Measurements from ENCODE around the gene VAV2. TPM values are rescaled to one million over a fixed set of nuclear protein-coding genes. Genes with fewer than 3 reads are reported as not detected.

Gene VAV2
- total and polyA plus RNA-seq, 9 of the 15 experiments (the other 6 are each of a cell fraction or from before 2014, with no cell fraction given), result 0.01 to 2.7 (median 1.0) TPM; not detected in 1

DNA sequence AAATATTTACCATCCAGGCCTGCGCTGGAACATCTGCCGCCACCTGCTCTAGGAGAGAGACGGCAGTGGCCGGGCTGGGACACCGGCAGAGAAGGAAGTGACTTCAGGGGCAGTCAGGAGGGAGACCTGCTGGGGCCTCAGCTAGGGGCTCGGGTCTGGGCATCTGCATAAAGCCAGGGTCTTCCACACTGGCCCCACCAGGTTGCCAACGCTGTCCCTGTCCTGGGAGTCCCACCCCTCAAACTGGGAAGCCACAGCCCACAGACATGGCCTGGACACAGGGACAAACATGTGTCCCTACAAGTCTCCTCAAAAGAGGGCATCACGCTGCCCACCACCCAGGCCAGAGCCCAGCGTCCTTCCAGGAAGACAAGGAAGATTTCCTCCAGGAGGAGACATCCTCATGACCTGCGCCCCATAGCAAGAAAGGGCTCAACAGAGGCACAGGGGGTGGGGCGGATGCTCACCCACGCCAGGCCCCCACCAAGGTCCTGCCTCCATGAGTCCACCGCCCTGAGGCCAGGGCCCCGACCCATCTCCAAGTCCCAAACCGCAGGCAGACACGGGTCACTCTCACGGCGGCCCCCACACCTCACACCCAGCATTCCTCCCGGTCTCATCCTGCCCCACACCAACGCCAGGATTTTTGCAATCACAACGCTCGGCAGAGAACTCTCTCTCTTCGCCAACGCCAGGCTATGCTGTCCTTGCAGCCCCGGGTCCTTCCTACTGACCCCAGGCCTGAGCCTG, 9.0 kb downstream of the VAV2 start:
- 7% methylated on average over 24 of the region's 25 CpGs for WGBS (ENCODE audit: insufficient coverage, low coverage, missing lambda C conversion rate)
- no peaks in the 10 kb centered on the region for H3K79me2 ChIP-seq (ENCODE audit: control insufficient read depth, insufficient read depth, low read length)
- no peak overlapping the region for H2AFZ ChIP-seq (ENCODE audit: low read depth, low read length)
- in situ Hi-C loops (cut with MboI) (no loop called here), intact Hi-C loops (cut with micrococcal nuclease) (no loop called here)
- H3K9me3 ChIP-seq (replicated peaks; ENCODE audit: control insufficient read depth, insufficient read depth, low read depth, low read length), result no peaks in the 10 kb centered on the region
- H3K9ac ChIP-seq (ENCODE audit: insufficient read depth in 1 of 2, low read depth in 2 of 2, low read length in 2 of 2), result no peak overlapping the region; a peak in 1 of 4 replicates
- FAIRE-seq (no peak), ATAC-seq (no peak), DNase-seq (ENCODE audit: extremely low read depth in 1 of 4, low spot score in 3 of 4) (no peak)
- peaks cover 0 to 12% of the 10 kb centered on the region in 2 experiments; a peak in 2 of 5 replicates for H3K4me1 ChIP-seq (replicated peaks in 1 of 2; ENCODE audit: control insufficient read depth in 2 of 2, insufficient read depth in 2 of 2, low read length in 2 of 2)
- H3K36me3 ChIP-seq (ENCODE audit: control insufficient read depth, insufficient read depth, low read length), result no peaks in the 10 kb centered on the region
- no TSS peak for BruUV-seq (replicated peaks)
- POLR2A ChIA-PET, result no interaction called here
- H3K27ac ChIP-seq (ENCODE audit: extremely low read depth, low read depth, low read length), result no peak overlapping the region
- CTCF ChIA-PET (ENCODE audit: low intra/inter-chr PET ratio), result no interaction called here
- H3K4me3 ChIP-seq, result no peak overlapping the region
- peaks cover 2% of the 10 kb centered on the region for H3K9me1 ChIP-seq (ENCODE audit: control insufficient read depth, insufficient read depth, low read length)
- peaks cover 38% of the 10 kb centered on the region for H4K20me1 ChIP-seq (replicated peaks; ENCODE audit: control insufficient read depth, insufficient read depth, low read length)
- H3K27me3 ChIP-seq (ENCODE audit: control insufficient read depth in 2 of 2, insufficient read depth in 2 of 2, low read length in 2 of 2), result peaks cover 19 to 77% of the 10 kb centered on the region in 2 experiments
- H3K4me2 ChIP-seq (ENCODE audit: insufficient read depth, low read length), result no peak overlapping the region
- TF ChIP-seq, protein P1, sequence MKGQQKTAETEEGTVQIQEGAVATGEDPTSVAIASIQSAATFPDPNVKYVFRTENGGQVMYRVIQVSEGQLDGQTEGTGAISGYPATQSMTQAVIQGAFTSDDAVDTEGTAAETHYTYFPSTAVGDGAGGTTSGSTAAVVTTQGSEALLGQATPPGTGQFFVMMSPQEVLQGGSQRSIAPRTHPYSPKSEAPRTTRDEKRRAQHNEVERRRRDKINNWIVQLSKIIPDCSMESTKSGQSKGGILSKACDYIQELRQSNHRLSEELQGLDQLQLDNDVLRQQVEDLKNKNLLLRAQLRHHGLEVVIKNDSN (CRISPR knock-in tag; IDR thresholded peaks at IDR 0.05), result no peak
- TF ChIP-seq, protein P2, sequence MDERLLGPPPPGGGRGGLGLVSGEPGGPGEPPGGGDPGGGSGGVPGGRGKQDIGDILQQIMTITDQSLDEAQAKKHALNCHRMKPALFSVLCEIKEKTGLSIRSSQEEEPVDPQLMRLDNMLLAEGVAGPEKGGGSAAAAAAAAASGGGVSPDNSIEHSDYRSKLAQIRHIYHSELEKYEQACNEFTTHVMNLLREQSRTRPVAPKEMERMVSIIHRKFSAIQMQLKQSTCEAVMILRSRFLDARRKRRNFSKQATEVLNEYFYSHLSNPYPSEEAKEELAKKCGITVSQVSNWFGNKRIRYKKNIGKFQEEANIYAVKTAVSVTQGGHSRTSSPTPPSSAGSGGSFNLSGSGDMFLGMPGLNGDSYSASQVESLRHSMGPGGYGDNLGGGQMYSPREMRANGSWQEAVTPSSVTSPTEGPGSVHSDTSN (CRISPR knock-in tag; IDR thresholded peaks at IDR 0.05; ENCODE audit: low read depth), result no peak
- TF ChIP-seq, protein P2 (tag; conservative IDR thresholded peaks at IDR 0.05; ENCODE audit: low read depth), result no peak
- TF ChIP-seq, protein P3, sequence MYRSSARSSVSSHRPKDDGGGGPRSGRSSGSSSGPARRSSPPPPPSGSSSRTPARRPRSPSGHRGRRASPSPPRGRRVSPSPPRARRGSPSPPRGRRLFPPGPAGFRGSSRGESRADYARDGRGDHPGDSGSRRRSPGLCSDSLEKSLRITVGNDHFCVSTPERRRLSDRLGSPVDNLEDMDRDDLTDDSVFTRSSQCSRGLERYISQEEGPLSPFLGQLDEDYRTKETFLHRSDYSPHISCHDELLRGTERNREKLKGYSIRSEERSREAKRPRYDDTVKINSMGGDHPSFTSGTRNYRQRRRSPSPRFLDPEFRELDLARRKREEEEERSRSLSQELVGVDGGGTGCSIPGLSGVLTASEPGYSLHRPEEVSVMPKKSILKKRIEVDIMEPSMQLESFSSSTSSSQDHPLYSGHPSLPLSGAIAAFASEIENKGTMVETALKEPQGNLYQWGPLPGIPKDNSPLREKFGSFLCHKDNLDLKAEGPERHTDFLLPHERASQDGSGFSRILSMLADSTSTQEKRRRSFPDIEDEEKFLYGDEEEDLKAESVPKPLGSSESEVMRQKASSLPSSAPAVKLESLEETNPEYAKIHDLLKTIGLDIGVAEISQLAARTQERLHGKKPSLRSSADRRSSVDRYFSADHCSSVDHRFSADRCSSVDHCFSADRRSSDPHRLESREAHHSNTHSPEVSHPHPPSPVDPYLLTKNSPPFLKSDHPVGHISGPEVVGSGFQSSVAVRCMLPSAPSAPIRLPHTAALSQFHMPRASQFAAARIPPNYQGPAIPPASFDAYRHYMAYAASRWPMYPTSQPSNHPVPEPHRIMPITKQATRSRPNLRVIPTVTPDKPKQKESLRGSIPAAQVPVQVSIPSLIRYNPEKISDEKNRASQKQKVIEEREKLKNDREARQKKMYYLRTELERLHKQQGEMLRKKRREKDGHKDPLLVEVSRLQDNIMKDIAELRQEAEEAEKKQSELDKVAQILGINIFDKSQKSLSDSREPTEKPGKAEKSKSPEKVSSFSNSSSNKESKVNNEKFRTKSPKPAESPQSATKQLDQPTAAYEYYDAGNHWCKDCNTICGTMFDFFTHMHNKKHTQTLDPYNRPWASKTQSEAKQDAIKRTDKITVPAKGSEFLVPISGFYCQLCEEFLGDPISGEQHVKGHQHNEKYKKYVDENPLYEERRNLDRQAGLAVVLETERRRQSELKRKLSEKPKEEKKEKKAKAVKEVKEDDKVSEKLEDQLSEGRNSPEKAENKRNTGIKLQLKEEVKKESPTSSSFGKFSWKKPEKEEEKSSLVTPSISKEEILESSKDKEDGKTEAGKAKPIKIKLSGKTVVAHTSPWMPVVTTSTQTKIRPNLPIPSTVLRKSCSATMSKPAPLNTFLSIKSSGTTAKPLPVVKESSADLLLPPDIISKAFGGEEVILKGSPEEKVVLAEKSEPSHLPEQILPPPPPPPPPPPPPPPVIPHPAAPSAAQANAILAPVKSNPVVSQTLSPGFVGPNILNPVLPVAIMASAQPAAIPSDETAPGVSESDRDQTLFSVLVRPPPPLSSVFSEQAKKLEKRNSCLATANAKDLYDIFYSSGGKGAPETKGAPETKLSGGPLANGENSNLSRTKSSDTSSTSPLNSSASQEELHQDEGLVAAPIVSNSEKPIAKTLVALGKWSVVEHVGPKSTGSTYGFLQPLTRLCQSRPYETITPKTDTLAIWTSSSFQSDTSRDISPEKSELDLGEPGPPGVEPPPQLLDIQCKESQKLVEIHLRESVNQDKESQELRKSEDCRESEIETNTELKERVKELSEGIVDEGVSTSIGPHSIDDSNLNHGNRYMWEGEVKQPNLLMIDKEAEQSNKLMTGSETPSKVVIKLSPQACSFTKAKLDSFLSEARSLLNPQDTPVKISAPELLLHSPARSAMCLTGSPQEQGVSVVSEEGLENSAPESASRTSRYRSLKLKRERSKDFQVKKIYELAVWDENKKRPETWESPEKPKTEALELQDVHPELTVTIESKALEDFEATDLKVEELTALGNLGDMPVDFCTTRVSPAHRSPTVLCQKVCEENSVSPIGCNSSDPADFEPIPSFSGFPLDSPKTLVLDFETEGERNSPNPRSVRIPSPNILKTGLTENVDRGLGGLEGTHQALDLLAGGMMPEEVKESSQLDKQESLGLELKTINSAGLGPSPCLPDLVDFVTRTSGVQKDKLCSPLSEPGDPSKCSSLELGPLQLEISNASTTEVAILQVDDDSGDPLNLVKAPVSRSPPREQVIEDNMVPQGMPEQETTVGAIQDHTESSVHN (IDR thresholded peaks at IDR 0.05; ENCODE audit: borderline replicate concordance in 1 of 2, low read depth in 1 of 2), result no peak
- TF ChIP-seq, protein P4, sequence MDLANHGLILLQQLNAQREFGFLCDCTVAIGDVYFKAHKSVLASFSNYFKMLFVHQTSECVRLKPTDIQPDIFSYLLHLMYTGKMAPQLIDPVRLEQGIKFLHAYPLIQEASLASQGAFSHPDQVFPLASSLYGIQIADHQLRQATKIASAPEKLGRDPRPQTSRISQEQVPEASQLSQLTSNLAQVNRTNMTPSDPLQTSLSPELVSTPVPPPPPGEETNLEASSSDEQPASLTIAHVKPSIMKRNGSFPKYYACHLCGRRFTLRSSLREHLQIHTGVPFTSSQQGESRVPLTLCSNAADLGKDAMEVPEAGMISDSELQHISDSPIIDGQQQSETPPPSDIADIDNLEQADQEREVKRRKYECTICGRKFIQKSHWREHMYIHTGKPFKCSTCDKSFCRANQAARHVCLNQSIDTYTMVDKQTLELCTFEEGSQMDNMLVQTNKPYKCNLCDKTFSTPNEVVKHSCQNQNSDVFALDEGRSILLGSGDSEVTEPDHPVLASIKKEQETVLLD (IDR thresholded peaks at IDR 0.05), result no peak
- no peak for TF ChIP-seq NR2C1 (IDR thresholded peaks at IDR 0.05)
- TF ChIP-seq NR2C1 (tag; IDR thresholded peaks at IDR 0.05), result no peak
- no peak for TF ChIP-seq ZNF79 (CRISPR knock-in tag; IDR thresholded peaks at IDR 0.05; ENCODE audit: low read depth)

Data from K562 (cell line).